Neural cell (in vitro differentiated cells): ENCODE results near the gene HTR1E. TPM values are rescaled to one million over a fixed set of nuclear protein-coding genes. Genes with fewer than 3 reads are reported as not detected.

Experiments used
- H2AFZ ChIP-seq: fragments of 200-600, 300-800 bp; sonication (generic), shearing (Covaris generic); 2 replicates; pipeline ENCODE4 v1.6.0; 2014; ENCODE audit warnings: low read depth, mild to moderate bottlenecking, antibody characterized with exemption, low read length, moderate library complexity
- H3F3A ChIP-seq: fragments of 200-600 bp; shearing (Covaris generic); 2 replicates; pipeline ENCODE4 v1.6.1; 2016; ENCODE audit warnings: mild to moderate bottlenecking, moderate library complexity, mixed read lengths, antibody characterized with exemption, low read length; ENCODE audit not compliant: insufficient read depth, poor library complexity, severe bottlenecking
- H3K27ac ChIP-seq: fragments of 200-600, 300-800 bp; sonication (generic), shearing (Covaris generic); 2 replicates; pipeline ENCODE4 v1.5.1; 2014; ENCODE audit warnings: mild to moderate bottlenecking, low read length, moderate library complexity
- H3K27me3 ChIP-seq: fragments of 300-800, 200-600 bp; sonication (generic), shearing (Covaris generic); 2 replicates; pipeline ENCODE4 v1.6.0; 2014; ENCODE audit warnings: mild to moderate bottlenecking, low read depth, low read length, moderate library complexity; ENCODE audit not compliant: insufficient read depth
- H3K36me3 ChIP-seq: fragments of 300-800, 200-600 bp; sonication (generic), shearing (Covaris generic); 2 replicates; pipeline ENCODE4 v1.5.1; 2014; ENCODE audit warnings: mild to moderate bottlenecking, antibody characterized with exemption, low read length, moderate library complexity; ENCODE audit not compliant: insufficient read depth
- H3K4me2 ChIP-seq: fragments of 300-800, 200-600 bp; sonication (generic), shearing (Covaris generic); 2 replicates; pipeline ENCODE4 v1.6.0; 2014; ENCODE audit warnings: mild to moderate bottlenecking, low read length
- H3K4me3 ChIP-seq: fragments of 300-800, 200-600 bp; sonication (generic), shearing (Covaris generic); 2 replicates; pipeline ENCODE4 v1.5.1; 2014; ENCODE audit warnings: mild to moderate bottlenecking, low read length, moderate library complexity
- H3K79me2 ChIP-seq: fragments of 200-600 bp; shearing (Covaris generic); replicated peaks from 2 replicates; pipeline ENCODE4 v1.6.0; 2014; ENCODE audit warnings: mild to moderate bottlenecking, low read length, moderate library complexity; ENCODE audit not compliant: insufficient read depth
- H3K9ac ChIP-seq: fragments of 300-800, 200-600 bp; sonication (generic), shearing (Covaris generic); 2 replicates; pipeline ENCODE4 v1.6.1; 2016; ENCODE audit warnings: mild to moderate bottlenecking, low read length, mixed read lengths
- H3K9me2 ChIP-seq: fragments of 200-600 bp; shearing (Covaris generic); 2 replicates; pipeline ENCODE4 v1.6.1; 2016; ENCODE audit warnings: mild to moderate bottlenecking, low read length, mixed read lengths; ENCODE audit not compliant: insufficient read depth
- H3K9me3 ChIP-seq: fragments of 200-600, 300-800 bp; sonication (generic), shearing (Covaris generic); 2 replicates; pipeline ENCODE4 v1.6.1; 2016; ENCODE audit warnings: mild to moderate bottlenecking, mixed run types, low read length, moderate library complexity, mixed read lengths
- H4K20me1 ChIP-seq: fragments of 200-600 bp; shearing (Covaris generic); 2 replicates; pipeline ENCODE4 v1.6.1; 2016; ENCODE audit warnings: mild to moderate bottlenecking, mixed run types; ENCODE audit not compliant: insufficient read depth
- EP300 ChIP-seq: fragments of 450-650 bp; conservative IDR thresholded peaks from 2 replicates; pipeline ENCODE4 v1.6.1; 2014; ENCODE audit warnings: antibody characterized with exemption, mild to moderate bottlenecking, moderate library complexity; ENCODE audit not compliant: poor library complexity, severe bottlenecking
- EZH2 ChIP-seq: fragments of 200-600, 300-800 bp; shearing (Covaris generic), sonication (generic); IDR thresholded peaks from 2 replicates; pipeline ENCODE4 v1.6.1; 2014; ENCODE audit warnings: antibody characterized with exemption, low read length, borderline replicate concordance, mild to moderate bottlenecking; ENCODE audit not compliant: insufficient read depth, poor library complexity, severe bottlenecking
- MXI1 ChIP-seq: fragments of 450-650 bp; conservative IDR thresholded peaks from 2 replicates; pipeline ENCODE4 v1.6.1; 2014; ENCODE audit warnings: antibody characterized with exemption, mild to moderate bottlenecking; ENCODE audit not compliant: poor library complexity, severe bottlenecking
- POLR2AphosphoS5 ChIP-seq: IDR thresholded peaks from 2 replicates; pipeline ENCODE4 v1.6.1; 2012
- RAD21 ChIP-seq: fragments of 450-650 bp; conservative IDR thresholded peaks from 2 replicates; pipeline ENCODE4 v1.6.1; 2014; ENCODE audit warnings: antibody characterized with exemption, mild to moderate bottlenecking, moderate library complexity
- TAF1 ChIP-seq: IDR thresholded peaks from 2 replicates; pipeline ENCODE4 v1.6.1; 2012; ENCODE audit warnings: low read depth
- polyA plus RNA-seq: library from polyadenylated mRNA; depleted of rRNA; stranded (reverse); fragments of >200 nt; gene quantifications from 2 replicates; pipeline ENCODE4 v1.2.3, GENCODE V29; 2014
- TF ChIP-seq, protein P1 (sequence below): IDR thresholded peaks from 2 replicates; pipeline ENCODE4 v1.6.1; 2012; ENCODE audit warnings: borderline replicate concordance
- TF ChIP-seq, protein P2 (sequence below): fragments of 450-650 bp; IDR thresholded peaks from 2 replicates; pipeline ENCODE4 v1.5.1; 2014; ENCODE audit warnings: antibody characterized with exemption, mild to moderate bottlenecking, moderate library complexity; ENCODE audit not compliant: poor library complexity, severe bottlenecking

HTR1E gene
- polyA plus RNA-seq, 1 donor from 2014 or later = 0.25 TPM

- no peaks in the 10 kb centered on the region for H3K27me3 ChIP-seq
- H3F3A ChIP-seq = no peaks in the 10 kb centered on the region
- no peak overlapping the region for H2AFZ ChIP-seq
- H3K9me3 ChIP-seq = no peaks in the 10 kb centered on the region
- no peak for TF ChIP-seq RAD21
- TF ChIP-seq, protein P1, sequence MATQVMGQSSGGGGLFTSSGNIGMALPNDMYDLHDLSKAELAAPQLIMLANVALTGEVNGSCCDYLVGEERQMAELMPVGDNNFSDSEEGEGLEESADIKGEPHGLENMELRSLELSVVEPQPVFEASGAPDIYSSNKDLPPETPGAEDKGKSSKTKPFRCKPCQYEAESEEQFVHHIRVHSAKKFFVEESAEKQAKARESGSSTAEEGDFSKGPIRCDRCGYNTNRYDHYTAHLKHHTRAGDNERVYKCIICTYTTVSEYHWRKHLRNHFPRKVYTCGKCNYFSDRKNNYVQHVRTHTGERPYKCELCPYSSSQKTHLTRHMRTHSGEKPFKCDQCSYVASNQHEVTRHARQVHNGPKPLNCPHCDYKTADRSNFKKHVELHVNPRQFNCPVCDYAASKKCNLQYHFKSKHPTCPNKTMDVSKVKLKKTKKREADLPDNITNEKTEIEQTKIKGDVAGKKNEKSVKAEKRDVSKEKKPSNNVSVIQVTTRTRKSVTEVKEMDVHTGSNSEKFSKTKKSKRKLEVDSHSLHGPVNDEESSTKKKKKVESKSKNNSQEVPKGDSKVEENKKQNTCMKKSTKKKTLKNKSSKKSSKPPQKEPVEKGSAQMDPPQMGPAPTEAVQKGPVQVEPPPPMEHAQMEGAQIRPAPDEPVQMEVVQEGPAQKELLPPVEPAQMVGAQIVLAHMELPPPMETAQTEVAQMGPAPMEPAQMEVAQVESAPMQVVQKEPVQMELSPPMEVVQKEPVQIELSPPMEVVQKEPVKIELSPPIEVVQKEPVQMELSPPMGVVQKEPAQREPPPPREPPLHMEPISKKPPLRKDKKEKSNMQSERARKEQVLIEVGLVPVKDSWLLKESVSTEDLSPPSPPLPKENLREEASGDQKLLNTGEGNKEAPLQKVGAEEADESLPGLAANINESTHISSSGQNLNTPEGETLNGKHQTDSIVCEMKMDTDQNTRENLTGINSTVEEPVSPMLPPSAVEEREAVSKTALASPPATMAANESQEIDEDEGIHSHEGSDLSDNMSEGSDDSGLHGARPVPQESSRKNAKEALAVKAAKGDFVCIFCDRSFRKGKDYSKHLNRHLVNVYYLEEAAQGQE = no peak
- H3K4me3 ChIP-seq = no peak overlapping the region
- H3K9ac ChIP-seq = no peak overlapping the region
- H3K36me3 ChIP-seq = no peaks in the 10 kb centered on the region
- H3K79me2 ChIP-seq = no peaks in the 10 kb centered on the region
- no peaks in the 10 kb centered on the region for H3K9me2 ChIP-seq
- no peaks in the 10 kb centered on the region for H4K20me1 ChIP-seq
- no peak overlapping the region for H3K4me2 ChIP-seq
- H3K27ac ChIP-seq = no peak overlapping the region
Observed at GRCh38 chr6:86952991-86953390, 15.7 kb downstream of the HTR1E start.

DNA sequence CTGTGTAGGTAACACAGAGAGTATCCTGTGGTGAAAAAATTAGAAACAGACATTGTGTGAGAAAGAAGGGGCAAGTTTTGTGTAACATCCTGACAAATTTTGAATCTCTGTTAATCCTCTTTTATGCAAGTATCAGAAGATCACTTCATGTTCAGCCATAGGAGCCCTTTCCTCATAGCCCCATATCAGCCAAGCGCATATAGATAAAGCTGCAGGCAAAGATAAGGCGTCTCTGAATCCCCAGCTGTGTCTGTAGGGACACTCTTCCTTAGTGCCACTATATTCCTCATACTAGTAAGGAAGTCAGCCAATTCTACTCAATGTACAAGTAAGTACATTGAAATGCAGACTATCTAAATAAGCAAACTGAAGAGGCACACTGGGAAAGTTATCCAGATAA, 22.3 kb downstream of the HTR1E start:
- no peak overlapping the region for H3K9ac ChIP-seq
- H3K27me3 ChIP-seq = no peaks in the 10 kb centered on the region
- no peak overlapping the region for H3K4me2 ChIP-seq
- no peak overlapping the region for H3K27ac ChIP-seq
- H3K36me3 ChIP-seq = no peaks in the 10 kb centered on the region
- H4K20me1 ChIP-seq = no peaks in the 10 kb centered on the region
- no peaks in the 10 kb centered on the region for H3K9me3 ChIP-seq
- no peak for TF ChIP-seq TAF1
- TF ChIP-seq EZH2 = no peak
- no peak overlapping the region for H3K4me3 ChIP-seq
- H3K9me2 ChIP-seq = no peaks in the 10 kb centered on the region
- no peak overlapping the region for H2AFZ ChIP-seq
- H3K79me2 ChIP-seq = no peaks in the 10 kb centered on the region
- H3F3A ChIP-seq = no peaks in the 10 kb centered on the region

DNA sequence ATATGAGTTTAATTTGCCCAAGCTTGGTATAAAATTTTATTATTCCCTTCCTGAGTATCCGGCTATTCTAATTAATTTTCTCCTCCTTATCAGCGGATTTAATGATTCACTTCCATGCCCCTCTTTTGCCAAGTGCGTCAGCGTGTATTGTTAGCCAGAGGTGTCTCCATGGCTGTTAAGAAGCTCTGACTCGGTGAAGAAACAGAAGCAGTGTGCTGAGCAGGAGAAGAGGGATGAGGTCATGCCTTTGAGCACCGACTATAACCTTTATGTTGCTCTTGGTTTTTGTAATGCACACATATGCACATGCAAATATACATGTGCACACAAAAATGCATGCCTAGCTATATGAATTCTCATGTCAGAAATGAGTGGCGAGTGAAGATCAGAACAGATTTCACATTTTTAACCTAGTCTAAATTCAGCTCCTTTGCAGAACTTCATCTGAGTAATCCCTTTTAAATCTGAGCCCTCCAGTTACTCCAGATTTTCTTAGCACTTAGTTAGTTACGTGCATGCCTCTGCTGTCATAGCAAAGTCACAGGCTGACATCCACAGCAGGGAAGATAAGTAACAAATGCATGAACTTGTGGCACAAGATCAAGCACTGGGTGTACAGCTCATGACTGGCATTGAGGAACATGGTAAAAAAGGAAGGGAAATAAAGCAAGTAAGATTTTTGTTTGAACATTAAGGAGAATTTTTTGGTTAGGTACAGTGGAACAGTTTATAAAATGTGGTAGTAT, 24.3 kb downstream of the HTR1E start:
- TF ChIP-seq EP300 = peak; percentile 90
- TF ChIP-seq RAD21 = no peak
- peak; percentile 33 for TF ChIP-seq MXI1
- TF ChIP-seq POLR2AphosphoS5 = peak; percentile 75
- TF ChIP-seq, protein P2, sequence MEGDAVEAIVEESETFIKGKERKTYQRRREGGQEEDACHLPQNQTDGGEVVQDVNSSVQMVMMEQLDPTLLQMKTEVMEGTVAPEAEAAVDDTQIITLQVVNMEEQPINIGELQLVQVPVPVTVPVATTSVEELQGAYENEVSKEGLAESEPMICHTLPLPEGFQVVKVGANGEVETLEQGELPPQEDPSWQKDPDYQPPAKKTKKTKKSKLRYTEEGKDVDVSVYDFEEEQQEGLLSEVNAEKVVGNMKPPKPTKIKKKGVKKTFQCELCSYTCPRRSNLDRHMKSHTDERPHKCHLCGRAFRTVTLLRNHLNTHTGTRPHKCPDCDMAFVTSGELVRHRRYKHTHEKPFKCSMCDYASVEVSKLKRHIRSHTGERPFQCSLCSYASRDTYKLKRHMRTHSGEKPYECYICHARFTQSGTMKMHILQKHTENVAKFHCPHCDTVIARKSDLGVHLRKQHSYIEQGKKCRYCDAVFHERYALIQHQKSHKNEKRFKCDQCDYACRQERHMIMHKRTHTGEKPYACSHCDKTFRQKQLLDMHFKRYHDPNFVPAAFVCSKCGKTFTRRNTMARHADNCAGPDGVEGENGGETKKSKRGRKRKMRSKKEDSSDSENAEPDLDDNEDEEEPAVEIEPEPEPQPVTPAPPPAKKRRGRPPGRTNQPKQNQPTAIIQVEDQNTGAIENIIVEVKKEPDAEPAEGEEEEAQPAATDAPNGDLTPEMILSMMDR = no peak
- no peak overlapping the region for H2AFZ ChIP-seq

More for the DNA sequence above, 24.3 kb downstream of the HTR1E start:
- no peak overlapping the region for H3K4me3 ChIP-seq
- no peaks in the 10 kb centered on the region for H3K9me2 ChIP-seq
- H3K79me2 ChIP-seq = no peaks in the 10 kb centered on the region
- H3K9me3 ChIP-seq = no peaks in the 10 kb centered on the region
- H3K4me2 ChIP-seq = no peak overlapping the region
- no peaks in the 10 kb centered on the region for H3K36me3 ChIP-seq
- peak overlapping the region; percentile 51 for H3K27ac ChIP-seq
- H4K20me1 ChIP-seq = no peaks in the 10 kb centered on the region
- no peak overlapping the region for H3K9ac ChIP-seq
- H3F3A ChIP-seq = no peaks in the 10 kb centered on the region
- H3K27me3 ChIP-seq = no peaks in the 10 kb centered on the region
